Loucy (cell line): ENCODE results near the gene PRSS38.

Experiments used
- H2AFZ ChIP-seq: fragments of 200-600 bp; sonication (generic); 2 replicates; pipeline ENCODE4 v1.6.0; 2016; ENCODE audit warnings: antibody characterized with exemption, mild to moderate bottlenecking, low read length, moderate library complexity
- H3F3A ChIP-seq: fragments of 200-600 bp; 2 replicates; pipeline ENCODE4 v1.6.0; 2016; ENCODE audit warnings: antibody characterized with exemption, low read depth, mild to moderate bottlenecking
- H3K27me3 ChIP-seq: fragments of 200-600 bp; sonication (generic); 2 replicates; pipeline ENCODE4 v1.6.1; 2014; ENCODE audit warnings: low read length, mild to moderate bottlenecking; ENCODE audit not compliant: insufficient read depth, poor library complexity, severe bottlenecking
- H3K36me3 ChIP-seq: fragments of 200-600 bp; sonication (generic); 2 replicates; pipeline ENCODE4 v1.6.1; 2016; ENCODE audit warnings: low read length; ENCODE audit not compliant: insufficient read depth
- H3K4me1 ChIP-seq: fragments of 200-600 bp; sonication (generic); 2 replicates; pipeline ENCODE4 v1.5.1; 2014; ENCODE audit warnings: low read length, mild to moderate bottlenecking; ENCODE audit not compliant: insufficient read depth, poor library complexity, severe bottlenecking
- H3K4me2 ChIP-seq: fragments of 200-600 bp; sonication (generic); 2 replicates; pipeline ENCODE4 v1.6.0; 2014; ENCODE audit warnings: antibody characterized with exemption, low read length, low read depth, mild to moderate bottlenecking; ENCODE audit not compliant: poor library complexity, severe bottlenecking
- H3K4me3 ChIP-seq: fragments of 200-600 bp; sonication (generic); 2 replicates; pipeline ENCODE4 v1.5.1; 2014; ENCODE audit warnings: low read length, mild to moderate bottlenecking, mixed read lengths; ENCODE audit not compliant: poor library complexity, severe bottlenecking
- H3K79me2 ChIP-seq: fragments of 200-600 bp; sonication (generic); 2 replicates; pipeline ENCODE4 v1.6.1; 2014; ENCODE audit warnings: low read length; ENCODE audit not compliant: insufficient read depth
- H3K9ac ChIP-seq: fragments of 200-600 bp; sonication (generic); 2 replicates; pipeline ENCODE4 v1.6.0; 2014; ENCODE audit warnings: mild to moderate bottlenecking, low read depth, low read length, moderate library complexity; ENCODE audit not compliant: poor library complexity, severe bottlenecking
- H3K9me2 ChIP-seq: fragments of 200-600 bp; sonication (generic); replicated peaks from 2 replicates; pipeline ENCODE4 v1.6.1; 2016; ENCODE audit warnings: low read depth, low read length, mixed read lengths
- H3K9me3 ChIP-seq: fragments of 200-600 bp; sonication (generic); 2 replicates; pipeline ENCODE4 v1.6.1; 2014; ENCODE audit warnings: mild to moderate bottlenecking, antibody characterized with exemption, low read length, low read depth; ENCODE audit not compliant: insufficient read depth
- H4K20me1 ChIP-seq: fragments of 200-600 bp; sonication (generic); 2 replicates; pipeline ENCODE4 v1.6.0; 2014; ENCODE audit warnings: antibody characterized with exemption, low read length, mild to moderate bottlenecking; ENCODE audit not compliant: insufficient read depth, poor library complexity, severe bottlenecking
- EZH2phosphoT487 ChIP-seq: fragments of 200-600 bp; IDR thresholded peaks from 2 replicates; pipeline ENCODE4 v1.6.1; 2018; ENCODE audit warnings: antibody characterized with exemption, mild to moderate bottlenecking, moderate library complexity, borderline replicate concordance
- TF ChIP-seq, protein P1 (sequence below): fragments of 200-600 bp; sonication (generic); conservative IDR thresholded peaks from 2 replicates; pipeline ENCODE4 v1.5.1; 2014; ENCODE audit warnings: mild to moderate bottlenecking, antibody characterized with exemption, low read length

The PRSS38 gene

DNA sequence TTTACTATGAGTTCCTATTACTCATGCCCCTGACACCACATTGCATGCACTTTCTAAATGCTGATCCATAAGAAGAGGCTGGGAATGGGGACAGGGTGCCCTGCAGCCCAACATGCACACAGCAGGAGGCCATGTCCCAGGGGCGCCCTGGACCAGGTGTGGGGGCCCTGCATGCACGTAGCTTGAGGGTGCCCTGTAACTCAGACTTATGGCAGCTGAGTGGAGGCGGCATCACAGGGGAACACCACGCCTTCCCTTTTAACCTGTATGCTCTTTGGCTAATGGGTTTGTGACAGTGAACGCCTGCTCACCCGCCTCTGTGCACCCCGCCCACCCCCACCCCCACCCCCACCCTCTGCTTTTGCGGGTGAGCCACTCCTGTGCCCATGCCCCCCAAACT lies 44.1 kb upstream of the PRSS38 start:
- no peak overlapping the region for H2AFZ ChIP-seq
- no peak for TF ChIP-seq EZH2phosphoT487
- TF ChIP-seq, protein P1, sequence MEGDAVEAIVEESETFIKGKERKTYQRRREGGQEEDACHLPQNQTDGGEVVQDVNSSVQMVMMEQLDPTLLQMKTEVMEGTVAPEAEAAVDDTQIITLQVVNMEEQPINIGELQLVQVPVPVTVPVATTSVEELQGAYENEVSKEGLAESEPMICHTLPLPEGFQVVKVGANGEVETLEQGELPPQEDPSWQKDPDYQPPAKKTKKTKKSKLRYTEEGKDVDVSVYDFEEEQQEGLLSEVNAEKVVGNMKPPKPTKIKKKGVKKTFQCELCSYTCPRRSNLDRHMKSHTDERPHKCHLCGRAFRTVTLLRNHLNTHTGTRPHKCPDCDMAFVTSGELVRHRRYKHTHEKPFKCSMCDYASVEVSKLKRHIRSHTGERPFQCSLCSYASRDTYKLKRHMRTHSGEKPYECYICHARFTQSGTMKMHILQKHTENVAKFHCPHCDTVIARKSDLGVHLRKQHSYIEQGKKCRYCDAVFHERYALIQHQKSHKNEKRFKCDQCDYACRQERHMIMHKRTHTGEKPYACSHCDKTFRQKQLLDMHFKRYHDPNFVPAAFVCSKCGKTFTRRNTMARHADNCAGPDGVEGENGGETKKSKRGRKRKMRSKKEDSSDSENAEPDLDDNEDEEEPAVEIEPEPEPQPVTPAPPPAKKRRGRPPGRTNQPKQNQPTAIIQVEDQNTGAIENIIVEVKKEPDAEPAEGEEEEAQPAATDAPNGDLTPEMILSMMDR: no peak
- peaks cover 50% of the 10 kb centered on the region; the same call in 1 of the 2 replicates for H3K36me3 ChIP-seq
- H3K4me2 ChIP-seq: no peak overlapping the region
- no peaks in the 10 kb centered on the region for H3K9me2 ChIP-seq
- H3K4me1 ChIP-seq: peaks cover 11% of the 10 kb centered on the region
- H3K9me3 ChIP-seq: no peaks in the 10 kb centered on the region
- no peaks in the 10 kb centered on the region for H3K79me2 ChIP-seq
- no peaks in the 10 kb centered on the region for H3K27me3 ChIP-seq
- H3K4me3 ChIP-seq: no peak overlapping the region
- no peak overlapping the region for H3K9ac ChIP-seq
- peaks cover 5% of the 10 kb centered on the region; the same call in 1 of the 2 replicates for H3F3A ChIP-seq
- H4K20me1 ChIP-seq: no peaks in the 10 kb centered on the region

GRCh38 chr1:227771771-227772170 lies 43.7 kb upstream of the PRSS38 start:
- Histone ChIP-seq H3K79me2 (no peaks in the 10 kb centered on the region), H3K4me3 (no peak overlapping the region), H3K36me3 (peaks cover 54% of the 10 kb centered on the region; the same call in 1 of the 2 replicates), H4K20me1 (no peaks in the 10 kb centered on the region), H3K9me2 (no peaks in the 10 kb centered on the region), H3K4me2 (no peak overlapping the region), H3K27me3 (no peaks in the 10 kb centered on the region), H2AFZ (no peak overlapping the region), H3K4me1 (peaks cover 7% of the 10 kb centered on the region), H3K9ac (no peak overlapping the region), H3F3A (peaks cover under 1% of the 10 kb centered on the region; the same call in 1 of the 2 replicates), H3K9me3 (no peaks in the 10 kb centered on the region)
- TF ChIP-seq, protein P1: no peak

DNA sequence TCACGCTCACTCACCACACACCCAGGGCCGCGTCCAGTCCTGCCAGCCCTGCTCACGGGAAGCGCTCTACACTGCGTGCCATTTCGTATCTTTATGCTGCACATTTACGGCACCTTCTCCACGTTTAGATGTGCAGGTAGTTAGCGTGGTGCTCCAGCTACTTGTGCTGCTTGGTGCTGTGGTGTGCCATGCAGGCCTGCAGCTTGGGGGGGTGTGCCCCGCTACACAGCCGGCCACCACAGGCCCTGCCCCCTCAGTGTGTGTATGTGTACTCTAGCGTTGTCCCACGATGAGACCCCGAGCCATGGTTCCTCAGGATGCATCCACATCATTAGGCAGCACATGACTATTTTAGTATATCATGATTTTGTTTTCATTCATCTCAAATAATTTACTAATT lies 41.9 kb upstream of the PRSS38 start:
- no peaks in the 10 kb centered on the region for H3F3A ChIP-seq
- no peaks in the 10 kb centered on the region for H3K9me3 ChIP-seq
- H3K9ac ChIP-seq: no peak overlapping the region
- no peak overlapping the region for H3K4me2 ChIP-seq
- H3K4me1 ChIP-seq: no peaks in the 10 kb centered on the region
- no peaks in the 10 kb centered on the region for H4K20me1 ChIP-seq
- peaks cover 38% of the 10 kb centered on the region; the same call in 1 of the 2 replicates for H3K36me3 ChIP-seq
- no peaks in the 10 kb centered on the region for H3K27me3 ChIP-seq
- no peaks in the 10 kb centered on the region for H3K79me2 ChIP-seq
- H3K4me3 ChIP-seq: no peak overlapping the region
- H3K9me2 ChIP-seq: no peaks in the 10 kb centered on the region
- no peak for TF ChIP-seq EZH2phosphoT487
- TF ChIP-seq, protein P1: no peak
- no peak overlapping the region for H2AFZ ChIP-seq
